HG02870 (cell line): ENCODE data around the gene TNS1.

ENCODE experiments used
- ATAC-seq: cut with Tn5 transposase; IDR thresholded peaks from one replicate; pipeline ENCODE4 v1.9.1; 2021; ENCODE audit warnings: mild to moderate bottlenecking, moderate library complexity; ENCODE audit not compliant: unreplicated experiment

Gene TNS1

GRCh38 chr2:217947383-217948350, 55.1 kb downstream of the TNS1 start:
- ATAC-seq: no peak

- ATAC-seq: no peak
Measured at GRCh38 chr2:217946051-217946450, 56.7 kb downstream of the TNS1 start.

- no peak for ATAC-seq
Measured at GRCh38 chr2:217945530-217945929, 57.3 kb downstream of the TNS1 start.

- no peak for ATAC-seq
Measured at GRCh38 chr2:217944923-217945322, 57.9 kb downstream of the TNS1 start.

GRCh38 chr2:217944366-217944765, 58.4 kb downstream of the TNS1 start:
- ATAC-seq: no peak

- no peak for ATAC-seq
Measured at GRCh38 chr2:217943446-217944321, 59.1 kb downstream of the TNS1 start.

GRCh38 chr2:217942731-217943335, 60.0 kb downstream of the TNS1 start:
- no peak for ATAC-seq

GRCh38 chr2:217941886-217942728, 60.7 kb downstream of the TNS1 start:
- ATAC-seq: no peak

GRCh38 chr2:217941339-217941738, 61.5 kb downstream of the TNS1 start:
- no peak for ATAC-seq

GRCh38 chr2:217940261-217941220, 62.3 kb downstream of the TNS1 start:
- ATAC-seq: no peak

GRCh38 chr2:217939629-217940245, 63.1 kb downstream of the TNS1 start:
- no peak for ATAC-seq

GRCh38 chr2:217939220-217939619, 63.6 kb downstream of the TNS1 start:
- no peak for ATAC-seq

GRCh38 chr2:217938036-217938435, 64.8 kb downstream of the TNS1 start:
- no peak for ATAC-seq

- no peak for ATAC-seq
Measured at GRCh38 chr2:217937446-217937845, 65.3 kb downstream of the TNS1 start.

GRCh38 chr2:217936952-217937351, 65.8 kb downstream of the TNS1 start:
- ATAC-seq: no peak

GRCh38 chr2:217935901-217936684, 66.7 kb downstream of the TNS1 start:
- ATAC-seq: no peak

- no peak for ATAC-seq
Measured at GRCh38 chr2:217935235-217935879, 67.4 kb downstream of the TNS1 start.
